ENCODE results near the gene SNX33. TPM values are rescaled to one million over a fixed set of nuclear protein-coding genes. Genes with fewer than 3 reads are reported as not detected.

The SNX33 gene
- total and polyA plus RNA-seq, 2 of the 13 experiments (the other 11 are each of a cell fraction or from before 2014, with no cell fraction given): 11.0 to 11.6 TPM

DNA sequence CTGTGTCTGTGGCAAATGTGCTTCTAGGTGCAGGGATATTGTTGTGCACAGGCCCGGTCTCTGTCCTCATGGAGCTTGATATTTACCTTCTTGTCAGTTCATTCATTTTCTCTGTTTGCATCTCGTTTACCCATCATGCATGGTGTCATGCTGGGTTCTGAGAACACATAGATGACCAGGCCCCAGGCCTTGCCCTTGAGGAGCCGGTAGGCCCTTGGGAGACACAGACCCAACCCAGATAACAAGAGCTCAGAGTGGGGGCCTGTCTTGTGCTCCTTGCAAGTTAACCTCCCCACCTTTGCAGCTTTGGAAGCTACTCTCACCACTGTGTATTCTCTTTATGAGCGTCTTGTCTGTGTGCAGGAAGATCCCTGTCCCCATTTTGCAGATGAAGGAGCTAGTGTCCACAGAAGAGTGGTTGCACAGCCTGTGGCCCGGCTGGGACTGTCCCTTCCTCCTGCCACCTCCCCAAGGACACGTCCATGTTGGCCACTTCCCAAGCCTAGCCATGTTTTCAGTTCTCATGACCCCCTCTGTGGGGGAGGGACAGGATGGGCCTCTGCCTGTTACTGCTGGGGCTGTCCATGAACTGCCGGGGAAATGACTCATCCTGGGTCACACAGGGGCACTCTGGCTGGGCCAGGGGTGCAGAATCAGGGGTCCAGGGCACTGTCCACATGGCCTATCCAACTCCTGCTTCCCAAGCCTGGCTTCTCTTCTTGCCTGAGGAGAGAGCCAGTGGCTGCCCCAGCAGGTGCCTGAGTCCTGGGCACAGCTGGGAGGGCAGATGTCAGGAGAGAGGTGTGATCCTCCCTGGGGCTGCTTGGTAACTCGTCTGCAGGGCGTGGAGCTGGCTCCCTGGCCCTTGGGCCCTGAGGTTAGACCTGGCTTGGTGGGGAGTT is 3.4 kb downstream of the SNX33 start (continued):
- TF ChIP-seq, protein P1, sequence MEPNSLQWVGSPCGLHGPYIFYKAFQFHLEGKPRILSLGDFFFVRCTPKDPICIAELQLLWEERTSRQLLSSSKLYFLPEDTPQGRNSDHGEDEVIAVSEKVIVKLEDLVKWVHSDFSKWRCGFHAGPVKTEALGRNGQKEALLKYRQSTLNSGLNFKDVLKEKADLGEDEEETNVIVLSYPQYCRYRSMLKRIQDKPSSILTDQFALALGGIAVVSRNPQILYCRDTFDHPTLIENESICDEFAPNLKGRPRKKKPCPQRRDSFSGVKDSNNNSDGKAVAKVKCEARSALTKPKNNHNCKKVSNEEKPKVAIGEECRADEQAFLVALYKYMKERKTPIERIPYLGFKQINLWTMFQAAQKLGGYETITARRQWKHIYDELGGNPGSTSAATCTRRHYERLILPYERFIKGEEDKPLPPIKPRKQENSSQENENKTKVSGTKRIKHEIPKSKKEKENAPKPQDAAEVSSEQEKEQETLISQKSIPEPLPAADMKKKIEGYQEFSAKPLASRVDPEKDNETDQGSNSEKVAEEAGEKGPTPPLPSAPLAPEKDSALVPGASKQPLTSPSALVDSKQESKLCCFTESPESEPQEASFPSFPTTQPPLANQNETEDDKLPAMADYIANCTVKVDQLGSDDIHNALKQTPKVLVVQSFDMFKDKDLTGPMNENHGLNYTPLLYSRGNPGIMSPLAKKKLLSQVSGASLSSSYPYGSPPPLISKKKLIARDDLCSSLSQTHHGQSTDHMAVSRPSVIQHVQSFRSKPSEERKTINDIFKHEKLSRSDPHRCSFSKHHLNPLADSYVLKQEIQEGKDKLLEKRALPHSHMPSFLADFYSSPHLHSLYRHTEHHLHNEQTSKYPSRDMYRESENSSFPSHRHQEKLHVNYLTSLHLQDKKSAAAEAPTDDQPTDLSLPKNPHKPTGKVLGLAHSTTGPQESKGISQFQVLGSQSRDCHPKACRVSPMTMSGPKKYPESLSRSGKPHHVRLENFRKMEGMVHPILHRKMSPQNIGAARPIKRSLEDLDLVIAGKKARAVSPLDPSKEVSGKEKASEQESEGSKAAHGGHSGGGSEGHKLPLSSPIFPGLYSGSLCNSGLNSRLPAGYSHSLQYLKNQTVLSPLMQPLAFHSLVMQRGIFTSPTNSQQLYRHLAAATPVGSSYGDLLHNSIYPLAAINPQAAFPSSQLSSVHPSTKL (CRISPR knock-in tag; IDR thresholded peaks at IDR 0.05): peak; percentile 77
- TF ChIP-seq DNMT3B (CRISPR knock-in tag; conservative IDR thresholded peaks at IDR 0.05): no peak
- 0 out of 2 replicates have a peak, but pooled peaks have one; percentile 40 for TF ChIP-seq ZNF510 (CRISPR knock-in tag; IDR thresholded peaks at IDR 0.05; ENCODE audit: low read depth)
- no peak for TF ChIP-seq CC2D1A (CRISPR knock-in tag; IDR thresholded peaks at IDR 0.05)
- TF ChIP-seq NCOA2 (CRISPR knock-in tag; IDR thresholded peaks at IDR 0.05): peak; percentile 62
- TF ChIP-seq HOXA5 (CRISPR knock-in tag; IDR thresholded peaks at IDR 0.05): no peak
- 0 out of 2 replicates have a peak, but pooled peaks have one; percentile 35 for TF ChIP-seq MTA1 (CRISPR knock-in tag; IDR thresholded peaks at IDR 0.05; ENCODE audit: borderline replicate concordance)
- no peak for TF ChIP-seq ZNF367 (CRISPR knock-in tag; IDR thresholded peaks at IDR 0.05; ENCODE audit: borderline replicate concordance)
- TF ChIP-seq ZFP91 (CRISPR knock-in tag; IDR thresholded peaks at IDR 0.05; ENCODE audit: borderline replicate concordance): peak; percentile 57; the same call in 1 of the 2 replicates
- peak; percentile 34; the same call in 1 of the 2 replicates for TF ChIP-seq ZNF160 (CRISPR knock-in tag; IDR thresholded peaks at IDR 0.05)
- TF ChIP-seq ZMYM4 (CRISPR knock-in tag; IDR thresholded peaks at IDR 0.05): no peak
- TF ChIP-seq NCOA5 (CRISPR knock-in tag; IDR thresholded peaks at IDR 0.05): no peak
- peak; percentile 59 for TF ChIP-seq ZGPAT (CRISPR knock-in tag; IDR thresholded peaks at IDR 0.05)
- TF ChIP-seq ZBTB7B (CRISPR knock-in tag; IDR thresholded peaks at IDR 0.05): peak; percentile 85
- peak; percentile 59; the same call in 1 of the 2 replicates for TF ChIP-seq POGK (CRISPR knock-in tag; conservative IDR thresholded peaks at IDR 0.05)
- peak; percentile 64; the same call in 1 of the 2 replicates for TF ChIP-seq ZNF792 (CRISPR knock-in tag; IDR thresholded peaks at IDR 0.05)
- TF ChIP-seq POGZ (CRISPR knock-in tag; IDR thresholded peaks at IDR 0.05): 0 out of 2 replicates have a peak, but pooled peaks have one; percentile 51
- no peak for TF ChIP-seq SYNCRIP (IDR thresholded peaks at IDR 0.05; ENCODE audit: insufficient read depth, low read depth, low read length)
- peak; percentile 69 to 82 for TF ChIP-seq NR2F1 (CRISPR knock-in tag; IDR thresholded peaks at IDR 0.05)
